C4-2B (cell line): ENCODE results near the gene P2RY8.

Source experiments
- H3K27ac ChIP-seq: fragments of 450-650 bp; 2 replicates; pipeline ENCODE4 v1.5.1; 2017
- ZFX ChIP-seq: fragments of 450-650 bp; IDR thresholded peaks from 2 replicates; pipeline ENCODE4 v1.6.1; 2017
- TF ChIP-seq, protein P1 (sequence below): fragments of 450-650 bp; conservative IDR thresholded peaks from 2 replicates; pipeline ENCODE4 v1.5.1; 2017; ENCODE audit warnings: mild to moderate bottlenecking

The P2RY8 gene

DNA sequence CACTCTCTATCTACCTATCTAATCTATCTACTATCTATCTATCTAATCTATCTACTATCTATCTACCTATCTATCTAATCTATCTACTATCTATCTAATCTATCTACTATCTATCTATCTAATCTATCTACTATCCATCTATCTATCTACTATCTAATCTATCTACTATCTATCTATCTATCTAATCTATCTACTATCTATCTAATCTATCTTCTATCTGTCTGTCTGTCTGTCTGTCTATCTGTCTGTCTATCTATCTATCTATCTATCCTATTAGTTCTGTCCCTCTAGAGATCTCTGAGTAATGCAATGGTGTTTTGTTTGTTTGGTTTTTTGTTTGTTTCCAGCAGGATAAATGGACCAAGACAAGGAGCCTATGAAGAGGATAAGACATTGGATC, 74.9 kb downstream of the P2RY8 start:
- no peak overlapping the region for H3K27ac ChIP-seq
- TF ChIP-seq ZFX, result no peak
- TF ChIP-seq, protein P1, sequence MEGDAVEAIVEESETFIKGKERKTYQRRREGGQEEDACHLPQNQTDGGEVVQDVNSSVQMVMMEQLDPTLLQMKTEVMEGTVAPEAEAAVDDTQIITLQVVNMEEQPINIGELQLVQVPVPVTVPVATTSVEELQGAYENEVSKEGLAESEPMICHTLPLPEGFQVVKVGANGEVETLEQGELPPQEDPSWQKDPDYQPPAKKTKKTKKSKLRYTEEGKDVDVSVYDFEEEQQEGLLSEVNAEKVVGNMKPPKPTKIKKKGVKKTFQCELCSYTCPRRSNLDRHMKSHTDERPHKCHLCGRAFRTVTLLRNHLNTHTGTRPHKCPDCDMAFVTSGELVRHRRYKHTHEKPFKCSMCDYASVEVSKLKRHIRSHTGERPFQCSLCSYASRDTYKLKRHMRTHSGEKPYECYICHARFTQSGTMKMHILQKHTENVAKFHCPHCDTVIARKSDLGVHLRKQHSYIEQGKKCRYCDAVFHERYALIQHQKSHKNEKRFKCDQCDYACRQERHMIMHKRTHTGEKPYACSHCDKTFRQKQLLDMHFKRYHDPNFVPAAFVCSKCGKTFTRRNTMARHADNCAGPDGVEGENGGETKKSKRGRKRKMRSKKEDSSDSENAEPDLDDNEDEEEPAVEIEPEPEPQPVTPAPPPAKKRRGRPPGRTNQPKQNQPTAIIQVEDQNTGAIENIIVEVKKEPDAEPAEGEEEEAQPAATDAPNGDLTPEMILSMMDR, result no peak

DNA sequence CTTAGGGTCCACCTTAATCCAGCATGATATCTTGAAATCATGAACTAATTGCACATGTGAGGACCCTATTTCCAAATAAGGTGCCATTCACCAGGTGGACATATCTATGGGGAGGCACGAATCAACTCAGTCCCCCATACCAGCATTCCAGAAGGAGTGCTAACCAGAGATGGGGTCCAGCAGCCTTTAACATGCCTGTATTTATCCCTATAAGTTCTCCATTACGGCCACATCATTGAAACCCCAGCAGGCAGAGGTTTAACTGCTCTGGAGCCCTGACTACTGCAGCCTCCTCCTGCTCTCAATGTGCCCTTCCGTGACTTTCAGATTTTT, 81.1 kb downstream of the P2RY8 start:
- H3K27ac ChIP-seq, result no peak overlapping the region
- TF ChIP-seq ZFX, result no peak

DNA sequence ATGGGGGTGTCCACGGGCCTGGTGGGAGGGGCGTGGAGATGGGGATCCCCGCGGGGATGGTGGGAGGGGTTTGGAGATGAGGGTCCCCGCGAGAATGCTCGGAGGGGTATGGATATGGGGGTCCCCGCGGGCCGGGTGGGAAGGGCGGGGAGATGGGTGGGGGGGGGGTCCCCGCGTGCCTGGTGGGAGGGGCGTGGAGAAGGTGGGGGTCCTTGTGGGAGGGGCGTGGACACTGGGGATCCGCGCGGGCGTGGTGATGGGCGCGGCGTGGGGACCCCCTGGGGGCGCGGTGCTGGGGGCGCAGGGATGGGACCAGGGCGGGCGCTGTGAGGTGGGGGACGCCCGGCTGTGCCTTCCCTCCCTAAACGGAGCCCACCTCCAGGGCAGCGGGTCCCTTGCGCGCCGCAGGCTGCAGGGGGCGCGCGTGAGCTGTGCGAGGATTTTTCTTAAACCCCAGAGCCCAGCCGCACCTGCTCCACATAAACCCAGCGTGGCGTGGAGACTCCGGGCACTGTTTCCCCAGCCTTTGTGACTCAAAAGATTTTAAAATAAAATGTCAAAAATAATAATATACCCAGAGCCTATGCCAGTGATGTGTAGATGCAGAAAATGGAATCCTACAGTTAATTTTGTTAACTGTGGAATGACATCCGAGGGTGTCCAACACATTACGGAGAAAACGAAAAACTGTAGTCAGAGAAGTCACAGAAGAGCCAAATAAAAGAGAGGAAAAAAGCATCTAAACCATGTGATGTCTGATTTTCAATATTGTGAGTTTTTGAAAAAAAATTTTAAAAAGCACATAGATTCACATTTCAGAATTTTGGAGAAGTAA, 82.8 kb downstream of the P2RY8 start:
- no peak overlapping the region for H3K27ac ChIP-seq

DNA sequence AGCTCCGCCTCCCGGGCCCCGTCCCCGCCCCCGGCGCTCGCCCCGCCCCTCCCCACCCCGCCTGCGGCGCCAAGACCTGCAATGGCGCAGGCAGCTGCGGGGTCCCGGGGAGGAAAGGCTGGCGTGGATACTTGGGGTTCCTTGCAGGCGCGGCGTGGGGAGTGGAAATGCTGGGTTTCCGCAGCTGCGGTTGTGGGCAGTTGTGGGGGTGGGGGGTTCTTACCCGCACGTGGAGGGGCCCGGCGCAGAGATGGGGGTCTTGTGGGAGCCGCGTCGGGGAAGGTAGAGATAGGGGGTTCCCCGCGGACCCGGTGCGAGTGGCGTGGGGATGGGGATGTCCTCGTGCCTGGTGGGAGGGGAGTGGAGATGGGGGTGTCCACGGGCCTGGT, 83.6 kb downstream of the P2RY8 start:
- no peak for TF ChIP-seq ZFX
- TF ChIP-seq, protein P1, result no peak
- 0 out of 2 replicates have a peak overlapping the region, but pooled peaks have one; percentile 37 for H3K27ac ChIP-seq

More for the DNA sequence above, 82.8 kb downstream of the P2RY8 start:
- TF ChIP-seq, protein P1, result peak; percentile 79
- TF ChIP-seq ZFX, result no peak

DNA sequence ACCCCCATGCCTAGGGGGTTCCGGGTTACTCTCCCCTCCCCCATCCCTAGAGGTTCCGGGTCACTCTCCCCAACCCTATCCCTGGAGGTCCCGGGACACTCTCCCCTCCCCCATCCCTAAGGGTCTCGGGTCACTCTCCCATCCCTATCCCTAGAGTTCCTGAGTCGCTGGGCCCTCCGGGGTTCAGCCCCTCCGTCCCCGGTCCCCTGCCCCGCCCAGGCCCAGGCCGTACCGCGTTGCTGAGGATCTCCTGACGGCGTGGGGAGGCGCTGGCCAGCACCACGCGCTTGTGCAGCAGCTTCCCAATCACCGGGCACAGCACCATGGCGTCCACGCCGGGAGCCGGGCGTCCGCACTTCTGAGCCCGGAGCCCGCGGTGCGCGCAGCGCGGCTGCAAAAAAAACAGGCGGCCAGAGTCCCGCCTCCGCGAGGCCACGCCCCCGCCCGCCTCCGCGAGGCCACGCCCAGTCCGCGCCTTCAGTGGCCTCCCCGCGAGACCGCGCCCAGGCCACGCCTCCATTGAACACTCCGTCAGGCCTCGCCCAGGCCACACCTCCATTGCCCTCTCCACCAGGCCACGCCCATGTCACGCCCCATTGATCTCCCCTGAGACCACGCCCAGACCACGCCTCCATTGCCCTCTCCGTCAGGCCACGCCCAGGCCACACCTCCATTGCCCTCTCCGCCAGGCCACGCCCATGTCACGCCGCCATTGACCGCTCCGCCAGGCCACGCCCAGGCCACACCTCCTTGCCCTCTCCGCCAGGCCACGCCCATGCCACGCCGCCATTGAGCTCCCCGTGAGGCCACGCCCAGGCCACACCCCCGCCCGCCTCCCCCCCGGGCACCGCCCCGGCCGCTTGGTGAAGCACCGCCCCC, 84.2 kb downstream of the P2RY8 start, which contains the start of gene ASMTL:
Gene ASMTL, minus strand, starts transcription at position 394 of the 879 bp plus-strand sequence. Its CDS starts 69 bp downstream, at position 325.
- peak within 1 kb of the TSS; percentile 78 for H3K27ac ChIP-seq
- TF ChIP-seq, protein P1, result no peak
- no peak for TF ChIP-seq ZFX

DNA sequence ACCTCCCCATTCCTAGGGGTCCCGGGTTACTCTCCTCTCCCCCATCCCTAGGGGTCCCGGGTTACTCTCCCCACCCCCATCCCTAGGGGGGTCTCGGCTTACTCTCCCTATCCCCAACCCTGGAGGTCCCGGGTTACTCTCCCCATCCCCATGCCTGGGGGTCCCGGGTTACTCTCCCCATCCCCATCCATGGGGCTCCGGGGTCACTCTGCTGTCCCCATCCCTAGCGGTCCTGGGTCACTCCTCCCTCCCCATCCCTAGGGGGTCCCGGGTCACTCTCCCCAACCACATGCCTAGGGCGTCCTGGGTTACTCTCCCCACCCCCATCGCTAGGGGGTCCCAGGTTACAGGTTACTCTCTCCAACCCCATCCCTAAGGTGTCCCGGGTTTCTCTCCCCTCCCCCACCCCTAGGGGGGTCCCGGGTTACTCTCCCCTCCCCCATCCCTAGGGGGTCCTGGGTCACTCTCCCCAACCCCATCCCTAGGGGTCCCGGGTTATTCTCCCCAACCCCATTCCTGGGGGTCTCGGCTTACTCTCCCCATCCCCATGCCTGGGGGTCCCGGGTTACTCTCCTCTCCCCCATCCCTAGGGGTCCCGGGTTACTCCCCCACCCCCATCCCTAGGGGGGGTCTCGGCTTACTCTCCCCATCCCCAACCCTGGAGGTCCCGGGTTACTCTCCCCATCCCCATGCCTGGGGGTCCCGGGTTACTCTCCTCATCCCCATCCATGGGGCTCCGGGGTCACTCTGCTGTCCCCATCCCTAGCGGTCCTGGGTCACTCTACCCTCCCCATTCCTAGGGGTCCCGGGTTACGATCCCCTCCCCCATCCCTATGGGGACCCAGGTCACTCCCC, 85.1 kb downstream of the P2RY8 start:
- no peak for TF ChIP-seq ZFX
- TF ChIP-seq, protein P1, result no peak
- peak overlapping the region; percentile 78 for H3K27ac ChIP-seq

DNA sequence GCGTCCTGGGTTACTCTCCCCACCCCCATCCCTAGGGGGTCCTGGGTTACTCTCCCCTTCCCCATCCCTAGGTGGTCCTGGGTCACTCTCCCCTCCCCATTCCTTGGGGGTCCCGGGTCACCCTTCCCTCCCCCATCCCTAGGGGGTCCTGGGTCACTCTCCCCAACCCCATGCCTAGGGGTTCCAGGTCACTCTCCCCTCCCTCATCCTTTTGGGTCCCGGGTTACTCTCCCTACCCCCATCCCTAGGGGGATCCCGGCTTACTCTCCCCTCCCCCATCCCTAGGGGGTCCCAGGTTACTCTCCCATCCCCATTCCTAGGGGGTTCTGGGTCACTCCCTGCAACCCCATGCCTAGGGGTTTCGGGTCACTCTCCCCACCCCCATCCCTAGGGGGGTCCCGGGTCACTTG, 85.7 kb downstream of the P2RY8 start:
- TF ChIP-seq, protein P1, result no peak
- TF ChIP-seq ZFX, result no peak
- peak overlapping the region; percentile 78; the same call in 1 of the 2 replicates for H3K27ac ChIP-seq
